GM12878 (cell line): Measurements from ENCODE around the gene PHRF1.

ENCODE experiments used
- TF ChIP-seq, protein P1 (sequence below): fragments of 450-650 bp; IDR thresholded peaks from 2 replicates; pipeline ENCODE4 v1.6.1; 2016; ENCODE audit warnings: mild to moderate bottlenecking
- TF ChIP-seq, protein P2 (sequence below), 3 experiments: IDR thresholded peaks in 2 of 3; conservative IDR thresholded peaks in 1 of 3; 2 replicates each; pipeline ENCODE4 v1.5.1; 2011; ENCODE audit warnings: low read depth in 3 of 3, low read length in 3 of 3, mild to moderate bottlenecking in 3 of 3, control low read depth in 2 of 3, moderate library complexity in 2 of 3, inconsistent platforms in 1 of 3, mixed read lengths in 1 of 3; ENCODE audit not compliant: control insufficient read depth in 2 of 3, insufficient read depth in 1 of 3; ENCODE audit errors: extremely low read depth in 1 of 3

DNA sequence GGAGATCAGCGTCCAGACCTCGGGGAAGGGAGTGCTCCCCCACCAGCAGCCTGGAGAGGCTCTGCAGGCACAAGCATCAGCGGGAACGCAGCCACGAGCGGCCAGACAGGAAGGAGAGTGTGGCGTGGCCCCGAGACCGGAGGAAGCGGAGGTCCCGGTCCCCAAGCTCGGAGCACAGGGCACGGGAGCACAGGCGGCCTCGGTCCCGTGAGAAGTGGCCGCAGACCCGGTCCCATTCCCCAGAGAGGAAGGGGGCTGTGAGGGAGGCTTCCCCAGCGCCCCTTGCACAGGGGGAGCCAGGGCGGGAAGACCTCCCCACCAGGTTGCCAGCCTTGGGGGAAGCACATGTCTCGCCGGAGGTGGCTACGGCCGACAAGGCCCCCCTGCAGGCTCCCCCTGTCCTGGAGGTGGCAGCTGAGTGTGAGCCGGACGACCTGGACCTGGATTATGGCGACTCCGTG, 32.6 kb downstream of the PHRF1 start:
- TF ChIP-seq, protein P1, sequence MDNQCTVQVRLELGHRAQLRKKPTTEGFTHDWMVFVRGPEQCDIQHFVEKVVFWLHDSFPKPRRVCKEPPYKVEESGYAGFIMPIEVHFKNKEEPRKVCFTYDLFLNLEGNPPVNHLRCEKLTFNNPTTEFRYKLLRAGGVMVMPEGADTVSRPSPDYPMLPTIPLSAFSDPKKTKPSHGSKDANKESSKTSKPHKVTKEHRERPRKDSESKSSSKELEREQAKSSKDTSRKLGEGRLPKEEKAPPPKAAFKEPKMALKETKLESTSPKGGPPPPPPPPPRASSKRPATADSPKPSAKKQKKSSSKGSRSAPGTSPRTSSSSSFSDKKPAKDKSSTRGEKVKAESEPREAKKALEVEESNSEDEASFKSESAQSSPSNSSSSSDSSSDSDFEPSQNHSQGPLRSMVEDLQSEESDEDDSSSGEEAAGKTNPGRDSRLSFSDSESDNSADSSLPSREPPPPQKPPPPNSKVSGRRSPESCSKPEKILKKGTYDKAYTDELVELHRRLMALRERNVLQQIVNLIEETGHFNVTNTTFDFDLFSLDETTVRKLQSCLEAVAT: no peak
- TF ChIP-seq, protein P2, sequence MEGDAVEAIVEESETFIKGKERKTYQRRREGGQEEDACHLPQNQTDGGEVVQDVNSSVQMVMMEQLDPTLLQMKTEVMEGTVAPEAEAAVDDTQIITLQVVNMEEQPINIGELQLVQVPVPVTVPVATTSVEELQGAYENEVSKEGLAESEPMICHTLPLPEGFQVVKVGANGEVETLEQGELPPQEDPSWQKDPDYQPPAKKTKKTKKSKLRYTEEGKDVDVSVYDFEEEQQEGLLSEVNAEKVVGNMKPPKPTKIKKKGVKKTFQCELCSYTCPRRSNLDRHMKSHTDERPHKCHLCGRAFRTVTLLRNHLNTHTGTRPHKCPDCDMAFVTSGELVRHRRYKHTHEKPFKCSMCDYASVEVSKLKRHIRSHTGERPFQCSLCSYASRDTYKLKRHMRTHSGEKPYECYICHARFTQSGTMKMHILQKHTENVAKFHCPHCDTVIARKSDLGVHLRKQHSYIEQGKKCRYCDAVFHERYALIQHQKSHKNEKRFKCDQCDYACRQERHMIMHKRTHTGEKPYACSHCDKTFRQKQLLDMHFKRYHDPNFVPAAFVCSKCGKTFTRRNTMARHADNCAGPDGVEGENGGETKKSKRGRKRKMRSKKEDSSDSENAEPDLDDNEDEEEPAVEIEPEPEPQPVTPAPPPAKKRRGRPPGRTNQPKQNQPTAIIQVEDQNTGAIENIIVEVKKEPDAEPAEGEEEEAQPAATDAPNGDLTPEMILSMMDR (IDR thresholded peaks at IDR 0.05 in 2 of 3, conservative IDR thresholded peaks at IDR 0.05 in 1 of 3; ENCODE audit: control insufficient read depth in 2 of 3, extremely low read depth in 1 of 3, insufficient read depth in 1 of 3, low read depth in 3 of 3, low read length in 3 of 3): no peak
